H1 (cell line): ENCODE results near the gene EHBP1. TPM values are rescaled to one million over a fixed set of nuclear protein-coding genes. Genes with fewer than 3 reads are reported as not detected.

ENCODE experiments used
- SP1 ChIP-seq: IDR thresholded peaks from 2 replicates; pipeline ENCODE4 v1.6.1; 2011; ENCODE audit warnings: low read depth, low read length
- polyA plus RNA-seq, 7 experiments: library from polyadenylated mRNA; depleted of rRNA in 3 of 7; stranded (reverse) in 5 of 7; unstranded in 2 of 7; fragments of >200 nt in 5 of 7; fragments of 200-250 nt in 2 of 7; gene quantifications; 1 replicate in 5 of 7; 2 replicates in 1 of 7; 4 replicates in 1 of 7; pipeline versions ENCODE4 v1.2.1 to v1.2.3, GENCODE V29; 2011 to 2013; ENCODE audit warnings: missing spikeins in 2 of 7, mixed read lengths in 2 of 7
- total RNA-seq: library from RNA; stranded (reverse); fragmentation: NEBNext Ultra II Directional; extraction: Animal tissue kit (Norgen Biotek cat#: 25700); gene quantifications from 2 replicates; pipeline ENCODE4 v1.2.1, GENCODE V29; 2021
- TF ChIP-seq, protein P1 (sequence below): fragments of 300-600 bp; sonication (generic); IDR thresholded peaks from 2 replicates; pipeline ENCODE4 v1.7.1; 2012; ENCODE audit warnings: low read length, moderate library complexity, mild to moderate bottlenecking, inconsistent platforms; ENCODE audit not compliant: insufficient replicate concordance

The EHBP1 gene
- total and polyA plus RNA-seq, 2 of the 8 experiments (the other 6 are each of a cell fraction or from before 2014, with no cell fraction given): 12.0 to 64.1 TPM

GRCh38 chr2:62856228-62857040 is 150.9 kb downstream of the EHBP1 start (continued):
- TF ChIP-seq SP1: no peak
- TF ChIP-seq, protein P1, sequence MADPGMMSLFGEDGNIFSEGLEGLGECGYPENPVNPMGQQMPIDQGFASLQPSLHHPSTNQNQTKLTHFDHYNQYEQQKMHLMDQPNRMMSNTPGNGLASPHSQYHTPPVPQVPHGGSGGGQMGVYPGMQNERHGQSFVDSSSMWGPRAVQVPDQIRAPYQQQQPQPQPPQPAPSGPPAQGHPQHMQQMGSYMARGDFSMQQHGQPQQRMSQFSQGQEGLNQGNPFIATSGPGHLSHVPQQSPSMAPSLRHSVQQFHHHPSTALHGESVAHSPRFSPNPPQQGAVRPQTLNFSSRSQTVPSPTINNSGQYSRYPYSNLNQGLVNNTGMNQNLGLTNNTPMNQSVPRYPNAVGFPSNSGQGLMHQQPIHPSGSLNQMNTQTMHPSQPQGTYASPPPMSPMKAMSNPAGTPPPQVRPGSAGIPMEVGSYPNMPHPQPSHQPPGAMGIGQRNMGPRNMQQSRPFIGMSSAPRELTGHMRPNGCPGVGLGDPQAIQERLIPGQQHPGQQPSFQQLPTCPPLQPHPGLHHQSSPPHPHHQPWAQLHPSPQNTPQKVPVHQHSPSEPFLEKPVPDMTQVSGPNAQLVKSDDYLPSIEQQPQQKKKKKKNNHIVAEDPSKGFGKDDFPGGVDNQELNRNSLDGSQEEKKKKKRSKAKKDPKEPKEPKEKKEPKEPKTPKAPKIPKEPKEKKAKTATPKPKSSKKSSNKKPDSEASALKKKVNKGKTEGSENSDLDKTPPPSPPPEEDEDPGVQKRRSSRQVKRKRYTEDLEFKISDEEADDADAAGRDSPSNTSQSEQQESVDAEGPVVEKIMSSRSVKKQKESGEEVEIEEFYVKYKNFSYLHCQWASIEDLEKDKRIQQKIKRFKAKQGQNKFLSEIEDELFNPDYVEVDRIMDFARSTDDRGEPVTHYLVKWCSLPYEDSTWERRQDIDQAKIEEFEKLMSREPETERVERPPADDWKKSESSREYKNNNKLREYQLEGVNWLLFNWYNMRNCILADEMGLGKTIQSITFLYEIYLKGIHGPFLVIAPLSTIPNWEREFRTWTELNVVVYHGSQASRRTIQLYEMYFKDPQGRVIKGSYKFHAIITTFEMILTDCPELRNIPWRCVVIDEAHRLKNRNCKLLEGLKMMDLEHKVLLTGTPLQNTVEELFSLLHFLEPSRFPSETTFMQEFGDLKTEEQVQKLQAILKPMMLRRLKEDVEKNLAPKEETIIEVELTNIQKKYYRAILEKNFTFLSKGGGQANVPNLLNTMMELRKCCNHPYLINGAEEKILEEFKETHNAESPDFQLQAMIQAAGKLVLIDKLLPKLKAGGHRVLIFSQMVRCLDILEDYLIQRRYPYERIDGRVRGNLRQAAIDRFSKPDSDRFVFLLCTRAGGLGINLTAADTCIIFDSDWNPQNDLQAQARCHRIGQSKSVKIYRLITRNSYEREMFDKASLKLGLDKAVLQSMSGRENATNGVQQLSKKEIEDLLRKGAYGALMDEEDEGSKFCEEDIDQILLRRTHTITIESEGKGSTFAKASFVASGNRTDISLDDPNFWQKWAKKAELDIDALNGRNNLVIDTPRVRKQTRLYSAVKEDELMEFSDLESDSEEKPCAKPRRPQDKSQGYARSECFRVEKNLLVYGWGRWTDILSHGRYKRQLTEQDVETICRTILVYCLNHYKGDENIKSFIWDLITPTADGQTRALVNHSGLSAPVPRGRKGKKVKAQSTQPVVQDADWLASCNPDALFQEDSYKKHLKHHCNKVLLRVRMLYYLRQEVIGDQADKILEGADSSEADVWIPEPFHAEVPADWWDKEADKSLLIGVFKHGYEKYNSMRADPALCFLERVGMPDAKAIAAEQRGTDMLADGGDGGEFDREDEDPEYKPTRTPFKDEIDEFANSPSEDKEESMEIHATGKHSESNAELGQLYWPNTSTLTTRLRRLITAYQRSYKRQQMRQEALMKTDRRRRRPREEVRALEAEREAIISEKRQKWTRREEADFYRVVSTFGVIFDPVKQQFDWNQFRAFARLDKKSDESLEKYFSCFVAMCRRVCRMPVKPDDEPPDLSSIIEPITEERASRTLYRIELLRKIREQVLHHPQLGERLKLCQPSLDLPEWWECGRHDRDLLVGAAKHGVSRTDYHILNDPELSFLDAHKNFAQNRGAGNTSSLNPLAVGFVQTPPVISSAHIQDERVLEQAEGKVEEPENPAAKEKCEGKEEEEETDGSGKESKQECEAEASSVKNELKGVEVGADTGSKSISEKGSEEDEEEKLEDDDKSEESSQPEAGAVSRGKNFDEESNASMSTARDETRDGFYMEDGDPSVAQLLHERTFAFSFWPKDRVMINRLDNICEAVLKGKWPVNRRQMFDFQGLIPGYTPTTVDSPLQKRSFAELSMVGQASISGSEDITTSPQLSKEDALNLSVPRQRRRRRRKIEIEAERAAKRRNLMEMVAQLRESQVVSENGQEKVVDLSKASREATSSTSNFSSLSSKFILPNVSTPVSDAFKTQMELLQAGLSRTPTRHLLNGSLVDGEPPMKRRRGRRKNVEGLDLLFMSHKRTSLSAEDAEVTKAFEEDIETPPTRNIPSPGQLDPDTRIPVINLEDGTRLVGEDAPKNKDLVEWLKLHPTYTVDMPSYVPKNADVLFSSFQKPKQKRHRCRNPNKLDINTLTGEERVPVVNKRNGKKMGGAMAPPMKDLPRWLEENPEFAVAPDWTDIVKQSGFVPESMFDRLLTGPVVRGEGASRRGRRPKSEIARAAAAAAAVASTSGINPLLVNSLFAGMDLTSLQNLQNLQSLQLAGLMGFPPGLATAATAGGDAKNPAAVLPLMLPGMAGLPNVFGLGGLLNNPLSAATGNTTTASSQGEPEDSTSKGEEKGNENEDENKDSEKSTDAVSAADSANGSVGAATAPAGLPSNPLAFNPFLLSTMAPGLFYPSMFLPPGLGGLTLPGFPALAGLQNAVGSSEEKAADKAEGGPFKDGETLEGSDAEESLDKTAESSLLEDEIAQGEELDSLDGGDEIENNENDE: no peak
